Right lobe of liver (tissue), 6 donors: ENCODE results near the gene AHDC1. TPM values are rescaled to one million over a fixed set of nuclear protein-coding genes. Genes with fewer than 3 reads are reported as not detected.

ENCODE experiments used
- ATAC-seq, 4 donors: fragments of 200-7000 bp; cut with Tn5 transposase; one replicate each; pipeline ENCODE4 v1.9.1; 2020; ENCODE audit warnings: mild to moderate bottlenecking in 4 of 4, moderate library complexity in 4 of 4
- DNase-seq, 3 donors: peaks; one replicate each; pipeline ENCODE4 v3.0.0-alpha.2; 2020
- H3K27ac ChIP-seq, 3 donors: fragments of 200-600 bp; one replicate each; pipeline ENCODE4 v1.8.0; 2022
- H3K27me3 ChIP-seq, 2 donors: fragments of 200-600 bp; one replicate each; pipeline ENCODE4 v1.8.0; 2022
- H3K36me3 ChIP-seq, 4 donors: fragments of 200-600 bp; sonication (generic) in 1 of 4; one replicate each; pipeline versions ENCODE4 v1.5.1 to v1.8.0; 2017 to 2022; ENCODE audit warnings: control low read depth in 1 of 4
- H3K4me1 ChIP-seq, 4 donors: fragments of 200-600 bp; sonication (generic) in 1 of 4; one replicate each; pipeline versions ENCODE4 v1.5.1 to v1.8.0; 2017 to 2022; ENCODE audit warnings: control low read depth in 1 of 4
- H3K4me3 ChIP-seq, 3 donors: fragments of 200-600 bp; one replicate each; pipeline ENCODE4 v1.8.0; 2022
- H3K9me3 ChIP-seq, 4 donors: fragments of 200-600 bp; sonication (generic) in 1 of 4; one replicate each; pipeline versions ENCODE4 v1.5.1 to v1.8.0; 2017 to 2022; ENCODE audit warnings: control low read depth in 1 of 4
- CTCF ChIP-seq, 4 donors: fragments of 200-600 bp in 3 of 4; fragments of 450-650 bp in 1 of 4; IDR thresholded peaks; one replicate each; pipeline versions ENCODE4 v1.5.1 to v1.8.0; 2016 to 2022; ENCODE audit warnings: antibody characterized with exemption in 4 of 4, mild to moderate bottlenecking in 2 of 4
- POLR2A ChIP-seq: fragments of 450-650 bp; IDR thresholded peaks from one replicate; pipeline ENCODE4 v1.6.1; 2017; ENCODE audit warnings: antibody characterized with exemption, mild to moderate bottlenecking
- WGBS: methylation state at CpG from one replicate; pipeline ENCODE4 v1.1.6; 2018; ENCODE audit warnings: low coverage, low lambda C conversion rate; ENCODE audit not compliant: insufficient coverage; ENCODE audit errors: missing lambda C conversion rate; 5-methylcytosine and 5-hydroxymethylcytosine counted together
- intact Hi-C, 2 donors: fragments of 100-400 bp; cut with DNase I; formaldehyde crosslinking; loops; one replicate each; pipeline versions ENCODE4 v1.11.2 to v1.14.1; 2022
- total RNA-seq, 6 experiments: library from RNA; depleted of rRNA in 2 of 6; stranded (reverse); fragments of >200 nt in 2 of 6; fragmentation: NEBNext Ultra II Directional in 3 of 6; extraction: Animal tissue kit (Norgen Biotek cat#: 25700) in 3 of 6; gene quantifications; one replicate each; pipeline versions ENCODE4 v1.1.0 to v1.2.4, GENCODE V29; 2016 to 2023
- donor health status: DM: no; HTN: yes; CAD: no.
- donor health status: DM: no; HTN: no; CAD: no.
- donor health status: DM: no; HTN: no; CAD: no.
- donor health status: DM: no; HTN: yes; CAD: no.
- donor health status: DM: no; HTN: yes; CAD: no.

Gene AHDC1
- total RNA-seq, 6 experiments from 2014 or later, result 5.5 to 21.3 (median 10.9) TPM

GRCh38 chr1:27491748-27492700 lies 111.9 kb downstream of the AHDC1 start:
- intact Hi-C loops, result no loop called here
- no peaks in the 10 kb centered on the region for H3K36me3 ChIP-seq
- DNase-seq (peak in 1 of 3 donors; percentile 35), ATAC-seq (no peak)
- H3K9me3 ChIP-seq, result no peaks in the 10 kb centered on the region
- H3K27me3 ChIP-seq, result no peaks in the 10 kb centered on the region
- peak overlapping the region; percentile 21 to 38 (median 29) for H3K27ac ChIP-seq
- no peak for TF ChIP-seq POLR2A
- no peak for TF ChIP-seq CTCF (IDR thresholded peaks at IDR 0.05)
- WGBS, result 44% methylated on average over 8 of the region's 9 CpGs
- no peak overlapping the region for H3K4me3 ChIP-seq
- H3K4me1 ChIP-seq, result peaks cover 0 to 15% (median 4%) of the 10 kb centered on the region in 4 donors

GRCh38 chr1:27489973-27490741 lies 113.8 kb downstream of the AHDC1 start, which contains the start of gene WASF2:
Gene WASF2, minus strand, starts transcription at chr1:27490167. Its CDS starts 61,277 bp downstream, at chr1:27428890.
- peak; percentile 91 to 96 (median 94) for ATAC-seq
- Histone ChIP-seq H3K4me3 (peak within 1 kb of the TSS; percentile 90 to 100 (median 97)), H3K36me3 (no peaks in the 10 kb centered on the region), H3K27ac (peak within 1 kb of the TSS; percentile 99 to 100 (median 100)), H3K4me1 (peaks cover 0 to 15% (median 4%) of the 10 kb centered on the region in 4 donors), H3K27me3 (no peaks in the 10 kb centered on the region), H3K9me3 (no peaks in the 10 kb centered on the region)
- intact Hi-C loops, result no loop called here
- TF ChIP-seq CTCF (IDR thresholded peaks at IDR 0.05) (no peak), POLR2A (peak; percentile 83)
- 0% methylated on average over 21 of the region's 50 CpGs for WGBS
- DNase-seq, result peak; percentile 96 to 99 (median 98)

- Histone ChIP-seq H3K4me1 (peaks cover 0 to 15% (median 4%) of the 10 kb centered on the region in 4 donors), H3K4me3 (peak overlapping the region; percentile 90 to 100 (median 97)), H3K36me3 (no peaks in the 10 kb centered on the region), H3K27ac (peak overlapping the region; percentile 99 to 100 (median 100)), H3K27me3 (no peaks in the 10 kb centered on the region), H3K9me3 (no peaks in the 10 kb centered on the region)
- ATAC-seq, result peak; percentile 8 to 41 (median 34)
- TF ChIP-seq POLR2A (no peak), CTCF (IDR thresholded peaks at IDR 0.05) (no peak)
- no peak for DNase-seq
- intact Hi-C loops, result no loop called here
- 0% methylated on average over 5 of the region's 26 CpGs for WGBS
Observed at GRCh38 chr1:27489501-27489972, 114.4 kb downstream of the AHDC1 start.
